Stomach (tissue), 4 donors: ENCODE data around the gene KRT85.

Source experiments
- POLR2AphosphoS5 ChIP-seq, 3 donors: sonication (generic); formaldehyde crosslinking; IDR thresholded peaks; one replicate each; pipeline ENCODE4 v1.6.1; 2016; ENCODE audit warnings: antibody characterized with exemption in 3 of 3
- TF ChIP-seq, protein P1 (sequence below), 7 experiments: fragments of 450-650 bp in 4 of 7; fragments of 200-600 bp in 3 of 7; sonication (generic) in 3 of 7; IDR thresholded peaks; one replicate each; pipeline ENCODE4 v1.5.1; 2016 to 2019; ENCODE audit warnings: antibody characterized with exemption in 7 of 7, control low read depth in 2 of 7, mild to moderate bottlenecking in 1 of 7

DNA sequence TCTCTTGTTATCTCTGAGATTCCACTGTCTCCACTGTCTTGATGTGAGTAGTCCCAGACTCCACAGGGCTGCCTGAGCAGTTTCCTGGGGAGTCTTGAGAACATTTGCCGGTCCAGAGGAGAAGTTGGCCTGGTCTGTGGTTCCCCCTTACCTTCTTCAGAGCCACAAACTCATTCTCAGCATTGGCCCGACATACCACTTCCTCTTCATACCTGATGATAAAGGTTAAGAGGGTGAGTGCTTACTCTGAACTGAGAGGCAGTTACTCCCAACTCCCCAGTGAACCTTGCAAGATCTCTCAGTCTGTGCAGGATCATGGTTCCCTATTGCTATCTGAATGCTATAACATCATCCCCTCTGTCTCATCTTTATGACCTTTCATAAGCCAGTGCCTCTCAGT, 15.6 kb upstream of the KRT85 start:
- TF ChIP-seq, protein P1, sequence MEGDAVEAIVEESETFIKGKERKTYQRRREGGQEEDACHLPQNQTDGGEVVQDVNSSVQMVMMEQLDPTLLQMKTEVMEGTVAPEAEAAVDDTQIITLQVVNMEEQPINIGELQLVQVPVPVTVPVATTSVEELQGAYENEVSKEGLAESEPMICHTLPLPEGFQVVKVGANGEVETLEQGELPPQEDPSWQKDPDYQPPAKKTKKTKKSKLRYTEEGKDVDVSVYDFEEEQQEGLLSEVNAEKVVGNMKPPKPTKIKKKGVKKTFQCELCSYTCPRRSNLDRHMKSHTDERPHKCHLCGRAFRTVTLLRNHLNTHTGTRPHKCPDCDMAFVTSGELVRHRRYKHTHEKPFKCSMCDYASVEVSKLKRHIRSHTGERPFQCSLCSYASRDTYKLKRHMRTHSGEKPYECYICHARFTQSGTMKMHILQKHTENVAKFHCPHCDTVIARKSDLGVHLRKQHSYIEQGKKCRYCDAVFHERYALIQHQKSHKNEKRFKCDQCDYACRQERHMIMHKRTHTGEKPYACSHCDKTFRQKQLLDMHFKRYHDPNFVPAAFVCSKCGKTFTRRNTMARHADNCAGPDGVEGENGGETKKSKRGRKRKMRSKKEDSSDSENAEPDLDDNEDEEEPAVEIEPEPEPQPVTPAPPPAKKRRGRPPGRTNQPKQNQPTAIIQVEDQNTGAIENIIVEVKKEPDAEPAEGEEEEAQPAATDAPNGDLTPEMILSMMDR (IDR thresholded peaks at IDR 0.05): no peak
- no peak for TF ChIP-seq POLR2AphosphoS5 (IDR thresholded peaks at IDR 0.05)
